Measurements from ENCODE around the gene DLG2.

The DLG2 gene

GRCh38 chr11:83571302-83571701 lies 2055.8 kb downstream of the DLG2 start:
- no peak for DNase-seq

DNA sequence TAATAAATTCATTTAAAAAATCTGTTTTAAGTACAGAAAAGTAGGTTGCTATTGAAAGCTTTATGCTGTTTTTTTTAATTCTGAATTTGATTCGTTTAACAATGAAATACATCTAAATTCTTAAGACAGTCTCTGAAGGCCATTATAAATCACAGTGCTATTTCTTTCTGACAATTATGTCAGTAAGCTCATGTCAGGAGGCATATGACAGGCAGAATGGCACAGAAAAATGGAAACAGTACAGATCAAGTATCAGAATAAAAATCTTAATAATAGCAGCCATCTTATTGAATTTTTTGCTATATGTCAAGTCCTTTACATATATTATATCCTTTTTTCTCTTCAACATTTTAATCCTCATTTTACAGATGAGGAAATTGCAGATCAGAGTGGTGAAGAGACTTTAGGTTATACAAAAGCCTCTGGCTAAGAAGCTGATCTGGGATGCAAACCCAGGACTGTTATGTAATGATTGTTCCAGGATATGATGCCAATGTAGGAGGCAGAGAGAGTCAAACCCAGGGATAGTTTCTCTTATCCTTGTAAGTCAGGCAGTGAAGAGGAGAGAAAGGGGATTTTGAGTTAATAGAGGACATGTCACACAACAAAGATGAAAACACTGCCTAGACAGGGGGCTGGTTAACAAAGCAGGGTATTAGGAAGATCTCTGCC lies 2057.9 kb downstream of the DLG2 start:
- DNase-seq, result no peak

- no peak for DNase-seq
These were observed 2058.6 kb downstream of the DLG2 start for GRCh38 chr11:83568516-83568915.

DNA sequence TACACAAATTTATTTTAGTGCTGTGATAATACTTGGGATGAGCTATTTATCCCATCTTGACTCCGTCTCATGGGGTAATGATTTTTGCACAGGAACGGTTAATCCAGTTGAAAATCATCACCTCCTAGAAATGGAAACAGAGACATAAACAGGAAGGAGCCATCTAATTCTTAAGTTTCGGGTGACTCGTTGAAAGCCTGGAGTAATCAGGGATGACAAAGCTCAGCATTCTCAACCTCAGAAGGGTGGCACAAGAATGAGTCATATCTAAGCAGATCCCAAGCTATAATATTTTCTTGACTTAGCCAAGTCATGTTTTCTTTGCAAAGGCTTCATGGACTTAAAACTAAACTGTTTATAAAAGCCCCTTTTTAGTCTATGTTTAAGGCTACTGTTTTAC lies 2060.2 kb downstream of the DLG2 start:
- DNase-seq, result no peak

DNA sequence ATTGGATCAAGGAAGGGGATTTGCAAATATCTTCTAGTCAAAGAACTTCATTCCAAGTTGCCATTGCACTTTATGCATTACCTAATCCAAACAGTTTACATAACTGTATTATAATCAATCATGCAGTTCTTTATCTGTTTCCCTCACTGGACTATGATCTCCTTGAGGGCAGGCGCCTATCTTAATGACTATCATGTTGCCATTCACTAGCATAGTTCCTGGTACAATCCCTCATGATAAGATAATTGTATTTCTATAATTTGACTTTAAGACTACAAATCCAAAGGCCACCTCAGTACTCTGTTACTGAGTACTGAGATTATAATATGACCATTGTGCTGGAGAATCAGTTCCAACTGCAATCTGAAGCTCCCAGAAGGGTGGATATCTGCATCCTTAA lies 2062.3 kb downstream of the DLG2 start:
- DNase-seq, result no peak

DNA sequence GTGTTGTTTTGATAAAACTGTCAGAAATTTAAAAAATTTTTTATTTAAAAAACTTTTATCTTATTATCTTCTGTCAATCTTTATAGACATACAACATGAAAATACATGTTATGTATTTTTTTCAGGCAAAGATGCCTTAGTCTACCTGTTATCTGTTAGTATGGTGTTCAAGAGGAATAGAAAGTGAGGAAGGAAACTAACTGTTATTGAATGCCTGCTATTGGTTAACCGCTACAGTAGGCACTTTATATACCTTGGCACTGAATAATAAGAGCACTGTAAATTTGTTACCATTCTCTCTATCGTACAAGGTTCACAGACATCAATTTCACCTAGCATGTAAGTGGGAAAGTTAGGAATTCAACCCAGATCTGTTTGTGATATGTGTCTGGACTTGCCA lies 2068.9 kb downstream of the DLG2 start:
- DNase-seq, result no peak

DNA sequence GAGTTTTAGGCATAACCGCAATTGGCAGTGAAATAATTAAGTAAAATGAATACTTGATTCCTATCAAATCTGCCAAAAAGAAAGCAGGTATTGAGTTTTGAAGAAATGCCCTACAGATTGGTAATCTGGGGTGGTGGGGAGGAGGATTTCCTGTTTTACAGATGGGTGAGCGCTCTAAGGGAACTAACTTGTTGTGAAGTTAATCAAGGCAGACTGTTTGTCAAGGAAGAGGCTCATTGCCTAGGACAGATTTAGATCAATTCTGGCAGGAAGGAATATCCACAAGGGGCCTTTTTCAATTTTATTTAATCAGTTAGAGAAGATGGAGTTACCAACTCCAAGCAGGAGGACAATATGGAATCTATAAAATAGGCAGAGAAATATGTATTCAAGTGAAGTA lies 2069.5 kb downstream of the DLG2 start:
- DNase-seq, result no peak

GRCh38 chr11:83554876-83555275 lies 2072.3 kb downstream of the DLG2 start:
- DNase-seq, result no peak

DNA sequence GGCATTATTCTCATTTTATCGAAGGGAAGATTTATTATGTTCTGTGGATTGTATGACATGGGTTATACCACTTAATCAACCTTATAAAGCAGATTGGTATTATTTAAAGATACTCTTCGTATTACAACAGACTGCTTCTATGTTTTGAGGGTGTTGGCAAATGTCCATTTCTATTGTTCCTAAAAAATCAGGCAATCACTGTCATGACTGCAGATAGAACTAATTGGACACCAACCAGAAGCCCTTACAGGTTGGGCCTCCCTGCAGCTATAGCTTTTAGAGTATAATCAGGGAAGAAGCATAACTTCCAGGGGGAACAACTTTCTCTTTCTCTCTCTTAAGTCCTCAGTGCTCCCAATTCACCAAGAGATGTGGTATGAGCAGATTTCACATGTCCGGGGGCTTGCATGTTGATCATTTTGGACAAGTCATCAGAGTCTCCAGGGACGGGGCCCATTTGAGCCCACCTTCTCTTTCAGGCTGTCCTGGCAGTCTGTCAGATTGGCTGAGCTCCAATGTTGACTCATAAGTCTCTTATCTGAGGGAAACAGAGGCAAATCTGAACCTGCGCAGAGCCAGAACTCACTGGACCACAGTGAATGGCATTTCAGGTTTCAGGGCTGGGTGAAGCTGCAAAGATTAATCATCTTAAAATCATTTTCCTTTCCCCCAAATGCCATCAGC lies 2077.0 kb downstream of the DLG2 start:
- DNase-seq, result no peak

DNA sequence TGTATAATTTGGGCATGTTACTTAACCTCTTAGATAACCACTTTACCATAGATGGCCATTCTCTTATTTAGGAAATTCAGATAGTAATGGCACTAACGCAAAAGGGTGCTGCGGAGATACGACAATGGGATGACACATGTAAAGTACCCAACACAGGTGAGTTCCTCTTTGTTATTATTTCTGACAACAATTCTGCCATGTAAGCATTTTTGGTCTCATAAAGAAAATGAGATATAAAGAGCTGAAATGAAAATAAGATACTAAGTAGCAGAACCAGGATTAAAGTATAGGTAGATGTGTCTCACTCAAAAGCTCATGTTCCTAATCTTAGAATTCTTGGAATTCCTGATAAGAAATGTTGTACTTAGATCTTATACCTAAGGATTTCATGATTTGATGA lies 2080.8 kb downstream of the DLG2 start:
- no peak for DNase-seq

- no peak for DNase-seq
These were observed 2081.5 kb downstream of the DLG2 start for GRCh38 chr11:83545494-83546260.

DNA sequence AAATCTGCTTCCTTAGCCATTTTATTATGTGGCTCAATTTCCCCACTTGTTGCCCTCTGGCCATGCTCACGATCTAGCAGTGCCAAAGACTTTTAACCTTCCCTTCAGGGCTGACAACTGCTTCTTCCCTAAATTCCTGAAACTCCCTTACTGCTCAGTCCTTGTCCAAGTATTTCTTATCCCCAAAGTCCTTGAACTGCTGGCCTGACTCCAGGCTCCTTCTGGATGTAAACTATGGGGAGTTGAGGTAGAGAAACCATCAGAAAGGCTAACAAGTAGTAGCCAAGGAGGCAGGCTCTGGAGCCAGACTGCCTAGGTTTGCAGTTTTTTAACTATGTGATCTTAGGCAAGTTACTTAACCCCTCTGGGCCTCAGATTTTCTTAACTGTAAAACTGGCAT lies 2082.3 kb downstream of the DLG2 start:
- no peak for DNase-seq

GRCh38 chr11:83543706-83544439 lies 2083.3 kb downstream of the DLG2 start:
- DNase-seq, result no peak

DNA sequence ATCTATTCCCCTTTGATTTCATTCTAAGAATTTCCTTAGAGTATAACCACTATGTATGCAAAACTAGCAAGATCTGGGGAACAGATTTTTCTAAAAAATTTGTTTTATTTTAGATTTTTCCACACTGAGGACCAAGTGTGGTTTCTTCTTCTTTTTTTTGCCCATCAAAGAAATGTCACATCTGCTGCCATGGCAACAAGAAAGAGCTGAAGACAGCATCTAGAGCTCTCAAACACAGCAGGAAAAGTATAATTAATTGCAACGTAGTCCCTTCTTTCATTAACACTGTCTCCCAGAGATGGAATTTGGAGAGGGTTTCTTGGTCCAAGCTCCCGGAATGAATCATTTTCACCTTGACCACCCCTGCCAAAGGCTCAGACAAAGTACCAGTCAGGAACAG lies 2084.3 kb downstream of the DLG2 start:
- DNase-seq, result no peak

- DNase-seq, result no peak
These were observed 2086.4 kb downstream of the DLG2 start for GRCh38 chr11:83540728-83541127.

DNA sequence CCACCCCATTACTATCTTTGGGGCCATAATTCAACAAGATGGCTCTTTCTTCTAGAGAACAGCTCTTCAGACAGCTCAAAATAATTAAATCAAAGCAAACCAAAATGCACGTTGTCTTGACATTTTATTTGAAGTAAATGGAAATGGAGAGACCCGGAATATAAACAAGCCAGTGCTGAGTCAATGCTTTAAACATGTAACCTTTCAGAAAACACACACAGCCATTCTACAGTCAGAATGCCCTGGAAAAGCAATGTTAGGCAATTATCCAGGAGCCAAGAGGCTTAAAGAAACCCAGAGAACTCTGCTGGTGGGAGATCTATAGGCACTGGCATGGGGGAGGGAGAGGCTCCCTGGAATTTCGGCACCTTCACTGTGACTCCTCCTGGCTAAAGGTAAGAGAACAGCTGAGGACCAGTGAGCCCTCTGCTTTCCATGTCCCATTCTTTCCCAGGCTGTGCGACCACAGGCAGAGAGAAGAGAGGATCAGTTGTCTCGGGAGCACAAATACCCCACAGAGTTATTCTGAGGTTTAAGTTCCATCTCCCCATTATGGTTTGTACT lies 2086.9 kb downstream of the DLG2 start:
- DNase-seq, result no peak

DNA sequence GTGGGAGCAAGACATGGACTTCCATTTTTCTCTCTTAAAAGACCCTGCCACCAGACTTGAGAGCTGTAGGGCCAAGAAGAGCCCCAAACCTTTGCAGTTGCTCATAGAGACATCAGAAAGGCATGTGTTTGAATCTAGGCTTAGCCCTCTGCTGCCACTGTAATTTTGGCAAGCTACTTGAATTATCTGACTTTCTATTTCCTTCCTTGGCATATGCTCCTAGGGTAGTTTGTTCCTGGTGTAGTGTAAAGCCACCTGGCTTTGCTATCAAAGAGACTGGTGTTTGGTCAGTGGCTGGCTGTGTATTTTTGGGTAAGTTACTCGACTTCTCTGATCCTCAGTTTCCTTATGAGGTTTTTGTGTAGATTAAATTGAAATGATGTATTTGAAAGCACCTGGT lies 2088.9 kb downstream of the DLG2 start:
- no peak for DNase-seq

- DNase-seq, result no peak
These were observed 2090.0 kb downstream of the DLG2 start for GRCh38 chr11:83537131-83537610.

DNA sequence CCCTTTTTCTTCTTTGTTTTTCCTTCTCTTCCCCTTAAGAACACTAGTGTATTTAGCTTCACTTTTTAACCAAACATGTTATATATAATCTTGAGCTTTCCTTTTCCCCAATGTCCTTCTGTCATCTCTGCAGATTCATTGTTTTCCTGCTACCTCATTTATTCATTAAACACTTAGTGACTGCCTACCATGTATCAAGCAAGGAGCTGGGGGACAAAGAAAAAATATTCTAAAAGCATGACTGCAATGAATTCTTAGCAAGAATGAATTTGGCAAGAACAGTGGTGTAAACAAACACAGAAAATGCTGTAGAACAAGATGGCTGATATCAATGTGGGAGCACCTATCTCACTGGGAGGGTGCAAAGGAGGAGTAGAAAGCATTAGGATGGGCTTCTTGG lies 2094.0 kb downstream of the DLG2 start:
- no peak for DNase-seq

- DNase-seq, result no peak
These were observed 2098.3 kb downstream of the DLG2 start for GRCh38 chr11:83528877-83529276.

DNA sequence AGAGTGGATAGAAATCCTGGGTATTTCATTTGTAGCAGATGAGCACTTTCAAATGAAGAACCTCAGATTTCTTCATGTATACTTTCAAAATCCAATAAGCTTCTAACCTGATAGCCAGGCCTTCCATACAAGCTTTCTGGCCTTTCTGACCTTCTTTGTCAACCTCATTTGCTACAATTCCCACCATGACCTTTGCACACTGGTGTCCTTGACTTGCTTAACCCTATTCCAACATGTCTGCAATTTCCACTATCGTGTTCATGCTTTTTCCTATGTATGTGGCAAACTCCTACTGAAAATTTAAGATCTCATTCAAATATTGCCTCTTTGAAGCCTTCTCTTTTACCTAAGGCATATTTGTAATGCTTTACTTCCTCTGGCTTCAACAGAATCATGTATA lies 2098.9 kb downstream of the DLG2 start:
- DNase-seq, result no peak

DNA sequence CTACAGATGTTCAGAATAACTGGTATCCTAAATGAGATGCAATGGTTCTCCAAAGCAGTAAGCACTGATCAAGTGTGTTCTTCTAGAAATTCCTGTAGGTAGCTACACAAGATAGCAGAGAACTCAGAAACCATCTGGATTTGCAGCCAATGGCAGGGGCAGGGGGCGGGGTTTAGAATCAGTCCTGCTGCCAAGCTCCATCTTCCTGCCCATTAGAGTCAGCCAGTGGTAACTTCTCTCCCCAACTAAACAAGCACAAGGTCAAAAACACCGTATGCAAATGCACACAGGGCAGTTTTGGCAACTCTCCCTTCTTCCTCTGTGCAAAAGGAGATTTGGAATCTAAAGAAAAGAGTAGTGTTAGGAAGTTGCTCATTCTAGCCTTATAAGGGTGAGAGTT lies 2103.5 kb downstream of the DLG2 start:
- DNase-seq, result no peak

GRCh38 chr11:83522911-83523310 lies 2104.2 kb downstream of the DLG2 start:
- DNase-seq, result no peak

Measured in NCI-H2107 (cell line).